ENCODE measurements around the gene LRRC52. TPM values are rescaled to one million over a fixed set of nuclear protein-coding genes. Genes with fewer than 3 reads are reported as not detected.

LRRC52 gene
- total RNA-seq, 4 donors from 2014 or later, result not detected

DNA sequence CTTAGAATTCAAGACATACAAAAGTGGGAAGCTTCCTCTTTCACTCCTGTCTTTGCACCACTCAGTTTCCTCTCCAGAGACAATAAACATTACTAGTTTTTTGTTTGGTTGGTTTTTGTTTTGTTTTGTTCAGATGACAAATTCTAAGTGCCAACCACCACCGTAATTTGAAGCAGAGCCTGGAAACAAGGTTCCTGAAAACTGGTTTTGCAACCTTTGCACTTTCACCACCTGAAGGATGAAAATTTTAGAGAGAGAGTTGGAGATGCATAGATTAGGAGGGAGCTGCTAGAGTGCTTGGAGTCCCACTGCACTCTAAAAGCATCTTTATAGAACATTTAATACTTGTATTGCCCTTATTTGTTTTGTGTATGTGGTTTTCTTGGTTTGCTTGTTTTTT lies 67.1 kb downstream of the LRRC52 start:
- Histone ChIP-seq H3K27me3 (peaks cover 6% of the 10 kb centered on the region), H3K27ac (no peak overlapping the region), H3K4me3 (no peak overlapping the region), H3K36me3 (no peaks in the 10 kb centered on the region), H3K9me3 (peaks cover 0 to 4% of the 10 kb centered on the region in 2 donors), H3K4me1 (no peaks in the 10 kb centered on the region)
- in situ Hi-C loops (cut with MboI; ENCODE audit: low pct_ligation_motif_present in 1 of 4, low pct_unique_long_range_greater_than_20kb in 1 of 4, low sequenced_read_pairs in 3 of 4) (no loop called here), intact Hi-C loops (cut with DNase I; ENCODE audit: low total_unique reads) (no loop called here)
- DNase-seq, result no peak
- no peak for TF ChIP-seq POLR2A (IDR thresholded peaks at IDR 0.05)
- TF ChIP-seq, protein P1, sequence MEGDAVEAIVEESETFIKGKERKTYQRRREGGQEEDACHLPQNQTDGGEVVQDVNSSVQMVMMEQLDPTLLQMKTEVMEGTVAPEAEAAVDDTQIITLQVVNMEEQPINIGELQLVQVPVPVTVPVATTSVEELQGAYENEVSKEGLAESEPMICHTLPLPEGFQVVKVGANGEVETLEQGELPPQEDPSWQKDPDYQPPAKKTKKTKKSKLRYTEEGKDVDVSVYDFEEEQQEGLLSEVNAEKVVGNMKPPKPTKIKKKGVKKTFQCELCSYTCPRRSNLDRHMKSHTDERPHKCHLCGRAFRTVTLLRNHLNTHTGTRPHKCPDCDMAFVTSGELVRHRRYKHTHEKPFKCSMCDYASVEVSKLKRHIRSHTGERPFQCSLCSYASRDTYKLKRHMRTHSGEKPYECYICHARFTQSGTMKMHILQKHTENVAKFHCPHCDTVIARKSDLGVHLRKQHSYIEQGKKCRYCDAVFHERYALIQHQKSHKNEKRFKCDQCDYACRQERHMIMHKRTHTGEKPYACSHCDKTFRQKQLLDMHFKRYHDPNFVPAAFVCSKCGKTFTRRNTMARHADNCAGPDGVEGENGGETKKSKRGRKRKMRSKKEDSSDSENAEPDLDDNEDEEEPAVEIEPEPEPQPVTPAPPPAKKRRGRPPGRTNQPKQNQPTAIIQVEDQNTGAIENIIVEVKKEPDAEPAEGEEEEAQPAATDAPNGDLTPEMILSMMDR (IDR thresholded peaks at IDR 0.05), result no peak
- WGBS, 2 donors (ENCODE audit: low coverage in 1 of 2), result 12 to 27% methylated on average over 1 of the region's 1 CpG

DNA sequence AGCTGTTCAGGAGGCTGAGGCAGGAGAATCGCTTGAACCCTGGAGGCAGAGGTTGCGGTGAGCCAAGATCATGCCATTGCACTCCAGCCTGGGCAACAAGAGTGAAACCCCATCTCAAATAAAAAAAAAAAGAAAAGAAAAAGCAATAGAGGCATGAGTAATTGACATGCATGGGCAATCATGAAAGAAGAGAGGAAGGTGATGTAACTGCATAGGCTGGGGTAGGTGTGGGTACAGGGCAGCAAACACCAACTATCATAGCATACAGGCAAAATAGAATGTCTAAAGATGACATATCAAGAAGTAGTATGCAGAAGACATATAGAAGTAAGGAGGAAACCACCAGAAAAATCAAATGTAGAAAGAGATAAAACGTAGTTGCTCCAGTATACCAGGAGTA lies 68.3 kb downstream of the LRRC52 start:
- Histone ChIP-seq H3K36me3 (no peaks in the 10 kb centered on the region), H3K27ac (no peak overlapping the region), H3K4me3 (no peak overlapping the region), H3K4me1 (no peaks in the 10 kb centered on the region), H3K9me3 (peaks cover 0 to 4% of the 10 kb centered on the region in 2 donors), H3K27me3 (peaks cover 6% of the 10 kb centered on the region)
- 86 to 95% methylated on average over 1 to 3 of the region's 3 CpGs for WGBS, 2 donors (ENCODE audit: low coverage in 1 of 2)
- intact Hi-C loops (cut with DNase I; ENCODE audit: low total_unique reads), result no loop called here
- TF ChIP-seq, protein P1 (IDR thresholded peaks at IDR 0.05), result no peak
- TF ChIP-seq POLR2AphosphoS5 (IDR thresholded peaks at IDR 0.05) (no peak), POLR2A (IDR thresholded peaks at IDR 0.05) (no peak), EP300 (IDR thresholded peaks at IDR 0.05; ENCODE audit: low read depth) (no peak)
- no peak for DNase-seq
- in situ Hi-C loops (cut with MboI; ENCODE audit: low pct_ligation_motif_present in 1 of 4, low pct_unique_long_range_greater_than_20kb in 1 of 4, low sequenced_read_pairs in 3 of 4), result no loop called here

Other genes with a start within 250 kb of the LRRC52 start
- under 1 TPM in 2 of 4 donors, not detected in 2; 0.41 to 0.79 TPM for gene LMX1A, start 187.3 kb upstream of the LRRC52 start, total RNA-seq
- under 1 TPM in 1 of 4 donors, not detected in 3; 0.96 TPM for gene RXRG, start 98.9 kb upstream of the LRRC52 start, total RNA-seq
- gene MGST3, start 87.2 kb downstream of the LRRC52 start, total RNA-seq, result 100 to 1,000 TPM in 3 of 4 donors, 10 to 100 TPM in 1; 84.4 to 387 (median 220) TPM
- gene ALDH9A1, start 154.6 kb downstream of the LRRC52 start, total RNA-seq, result 100 to 1,000 TPM in 1 of 4 donors, 10 to 100 TPM in 3; 15.3 to 103 (median 59.5) TPM
- gene TMCO1, start 224.9 kb downstream of the LRRC52 start, total RNA-seq, result 100 to 1,000 TPM in 3 of 4 donors, 10 to 100 TPM in 1; 28.3 to 180 (median 128) TPM

Measured in transverse colon (tissue), 4 donors.